IPS DF 4.7 (cell line): ENCODE measurements around the gene RPL31.

Source experiments
- DNase-seq: peaks from one replicate; pipeline ENCODE4 v3.0.0-alpha.2; 2013; ENCODE audit warnings: low spot score; ENCODE audit errors: extremely low read depth

The RPL31 gene

GRCh38 chr2:101001691-101002561 lies at the start of gene RPL31:
Gene RPL31, plus strand, starts transcription at chr2:101002289. Its CDS starts 413 bp downstream, at chr2:101002702.
- DNase-seq = peak; percentile 90

GRCh38 chr2:100952512-100952911 lies 49.6 kb upstream of the RPL31 start:
- no peak for DNase-seq

GRCh38 chr2:100953406-100954043 lies 48.6 kb upstream of the RPL31 start:
- no peak for DNase-seq

- no peak for DNase-seq
Measured at GRCh38 chr2:100954044-100954420, 48.1 kb upstream of the RPL31 start.

- no peak for DNase-seq
Measured at GRCh38 chr2:100955226-100955625, 46.9 kb upstream of the RPL31 start.

GRCh38 chr2:100956081-100956480 lies 46.0 kb upstream of the RPL31 start:
- no peak for DNase-seq

GRCh38 chr2:100957996-100958653 lies 44.0 kb upstream of the RPL31 start:
- no peak for DNase-seq

GRCh38 chr2:100959225-100959880 lies 42.7 kb upstream of the RPL31 start:
- DNase-seq = no peak

GRCh38 chr2:100960688-100961087 lies 41.4 kb upstream of the RPL31 start:
- DNase-seq = no peak

- DNase-seq = no peak
Measured at GRCh38 chr2:100962366-100963025, 39.6 kb upstream of the RPL31 start.

GRCh38 chr2:100963026-100963375 lies 39.1 kb upstream of the RPL31 start:
- DNase-seq = no peak

- DNase-seq = no peak
Measured at GRCh38 chr2:100964222-100964621, 37.9 kb upstream of the RPL31 start.

GRCh38 chr2:100964681-100965169 lies 37.4 kb upstream of the RPL31 start:
- no peak for DNase-seq

- DNase-seq = no peak
Measured at GRCh38 chr2:100965596-100965995, 36.5 kb upstream of the RPL31 start.

GRCh38 chr2:100967716-100968115 lies 34.4 kb upstream of the RPL31 start:
- DNase-seq = no peak

- no peak for DNase-seq
Measured at GRCh38 chr2:100968146-100969145, 33.6 kb upstream of the RPL31 start.

GRCh38 chr2:100969998-100970397 lies 32.1 kb upstream of the RPL31 start:
- DNase-seq = no peak

- no peak for DNase-seq
Measured at GRCh38 chr2:100971221-100971620, 30.9 kb upstream of the RPL31 start.

GRCh38 chr2:100972452-100972851 lies 29.6 kb upstream of the RPL31 start:
- DNase-seq = no peak
